ENCODE measurements around the gene SBSN.
"Not testable (repeated sequence)": the region's sequence is repeated elsewhere in the genome, so short reads cannot be mapped to it uniquely, and the experiment has no call there.

Gene SBSN

DNA sequence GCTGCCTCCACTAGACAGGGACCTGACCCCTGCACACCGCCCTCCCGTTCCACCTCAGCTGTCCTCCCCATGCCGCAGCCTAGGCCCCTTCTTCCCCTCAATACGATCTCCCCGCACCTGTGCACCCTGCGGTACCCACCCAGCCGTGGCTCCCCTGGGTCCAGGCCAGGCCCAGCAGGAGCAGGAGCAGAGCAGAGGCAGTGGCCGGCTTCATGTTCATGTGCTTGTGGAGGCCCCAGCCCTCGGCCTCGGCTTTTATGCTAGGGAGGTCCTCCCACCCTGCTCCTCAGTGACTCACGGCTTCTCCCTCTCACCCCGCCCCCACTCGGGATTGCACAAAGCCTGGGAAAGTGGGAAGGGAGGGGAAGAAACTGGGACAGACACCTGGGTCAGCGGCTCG, 26.4 kb downstream of the SBSN start:
- no peak for DNase-seq

DNA sequence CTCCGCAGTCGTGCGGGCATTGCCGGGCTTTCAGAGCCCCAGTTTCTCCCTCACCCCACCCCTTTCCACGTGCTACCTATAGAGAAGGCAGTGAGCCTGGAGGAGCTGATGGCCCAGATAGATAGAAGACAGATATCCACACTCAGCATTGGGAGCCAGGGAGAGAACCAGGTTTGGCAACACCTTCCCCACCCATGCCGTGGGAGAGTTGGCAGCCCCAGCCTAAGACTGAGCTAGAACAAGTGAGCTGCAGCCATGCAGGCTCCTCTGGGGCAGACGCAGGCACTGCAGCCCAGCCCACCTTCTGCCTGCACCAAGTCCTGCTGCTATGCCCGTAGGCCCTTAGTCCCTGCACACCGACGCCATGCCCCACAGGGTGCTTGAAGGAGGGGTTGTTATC, 27.5 kb downstream of the SBSN start:
- DNase-seq, result no peak

DNA sequence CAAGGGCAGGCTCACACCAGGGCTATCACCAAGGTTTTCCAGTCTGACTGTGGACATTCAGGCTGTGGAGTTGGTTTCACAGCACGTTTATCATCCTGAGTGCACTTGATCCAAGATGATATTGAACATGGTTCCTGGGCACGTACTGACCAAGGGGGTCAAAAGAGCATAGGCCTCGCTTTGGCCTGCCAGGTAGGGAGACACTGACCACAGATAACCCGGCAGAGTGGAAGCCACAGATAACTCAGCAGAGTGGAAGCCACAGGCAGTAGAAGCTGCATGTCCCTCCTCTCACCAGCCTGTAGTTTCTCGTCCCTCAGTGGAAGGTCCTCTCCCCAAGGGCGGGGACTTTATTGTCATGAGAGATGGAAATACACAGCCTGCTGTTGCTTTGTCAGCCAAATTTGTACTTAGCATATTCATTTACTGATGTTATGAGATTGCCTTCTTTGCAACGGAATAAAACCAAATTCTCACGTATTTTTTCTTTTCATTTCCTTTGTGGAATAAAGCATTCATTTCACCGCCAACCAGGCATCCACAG, 29.1 kb downstream of the SBSN start:
- DNase-seq, result no peak

DNA sequence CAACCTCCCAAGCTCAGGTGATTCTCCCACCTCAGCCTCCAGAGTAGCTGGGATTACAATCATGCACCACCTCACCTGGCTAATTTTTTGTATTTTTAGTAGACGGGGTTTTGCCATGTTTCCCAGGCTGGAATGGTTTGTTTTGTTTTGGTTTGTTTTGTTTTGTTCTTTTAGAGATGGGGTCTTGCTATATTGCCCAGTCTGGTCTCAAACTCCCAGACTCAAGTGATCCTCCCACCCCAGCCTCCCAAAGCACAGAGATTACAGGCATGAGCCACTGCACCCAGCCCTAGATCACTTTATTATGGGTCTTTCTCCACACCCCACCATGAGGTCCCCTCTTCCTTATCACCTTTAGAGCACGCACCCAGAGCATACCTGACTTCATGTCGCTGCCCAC, 29.9 kb downstream of the SBSN start:
- no peak for DNase-seq

DNA sequence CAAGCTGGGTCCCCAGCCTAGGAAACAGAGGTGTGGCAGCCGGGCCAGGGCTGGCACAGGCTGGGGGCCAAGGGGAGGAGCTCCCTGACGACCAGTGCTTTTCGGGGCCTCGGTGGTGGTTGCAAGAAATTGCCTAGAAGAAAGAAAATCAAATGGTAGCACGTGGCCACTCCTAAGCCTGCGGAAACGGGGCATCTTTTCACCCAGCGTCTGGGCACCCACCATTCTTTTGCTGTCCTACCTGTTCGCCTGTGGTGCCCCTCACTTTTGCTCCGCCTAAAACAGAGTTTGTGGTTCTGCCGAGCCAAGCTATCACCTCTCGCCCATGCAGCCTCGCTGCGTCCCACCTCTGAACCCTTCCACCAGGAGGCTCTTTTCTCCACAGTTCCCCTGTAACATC, 30.7 kb downstream of the SBSN start:
- no peak for DNase-seq

DNA sequence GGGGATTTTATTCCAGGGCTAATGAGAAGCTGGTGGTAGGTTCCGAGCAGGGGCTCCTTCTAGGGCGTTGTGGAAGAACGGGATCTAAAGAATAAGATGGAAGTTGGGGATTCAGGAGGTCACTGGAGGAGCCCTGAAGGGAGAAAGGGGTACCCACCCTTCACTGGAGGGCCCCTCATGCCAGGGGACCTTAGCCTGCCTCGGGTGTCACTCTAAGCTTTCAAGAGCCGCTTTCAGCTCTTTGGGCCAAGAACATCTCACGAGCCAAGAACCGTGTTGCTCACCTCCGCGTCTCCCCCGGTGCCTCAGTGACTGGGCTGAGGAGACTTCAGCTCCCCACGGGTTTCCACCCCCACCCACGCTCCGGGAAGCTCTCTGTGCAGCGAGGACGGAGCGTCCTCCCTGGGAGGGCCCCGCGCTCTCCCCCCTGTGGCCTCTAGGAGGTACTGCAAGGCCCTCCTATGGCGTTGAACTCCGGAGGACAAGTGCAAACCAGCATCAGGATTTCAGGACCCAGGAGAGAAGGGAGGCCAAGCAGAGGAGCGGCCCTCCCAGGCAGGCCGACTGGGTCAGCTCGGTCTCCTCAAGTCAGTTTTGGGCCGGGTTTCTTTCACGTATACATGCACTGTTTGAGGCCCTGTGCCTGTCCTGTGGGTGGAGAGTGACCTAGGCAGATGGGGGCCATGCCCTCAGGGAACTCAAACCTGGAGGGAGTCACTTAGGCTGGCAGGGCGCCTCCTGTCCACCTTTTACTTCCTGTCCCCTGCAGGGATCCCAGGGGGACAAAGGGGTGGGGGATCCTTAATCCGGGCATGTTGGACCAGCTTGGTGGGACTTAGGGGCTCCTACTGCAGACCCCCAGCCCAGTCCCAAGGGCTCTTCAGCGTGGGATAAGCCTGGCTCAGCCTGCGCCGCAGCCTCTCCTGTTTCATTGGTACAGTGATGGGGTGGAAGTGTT, 32.7 kb downstream of the SBSN start:
- DNase-seq, result peak; percentile 51

DNA sequence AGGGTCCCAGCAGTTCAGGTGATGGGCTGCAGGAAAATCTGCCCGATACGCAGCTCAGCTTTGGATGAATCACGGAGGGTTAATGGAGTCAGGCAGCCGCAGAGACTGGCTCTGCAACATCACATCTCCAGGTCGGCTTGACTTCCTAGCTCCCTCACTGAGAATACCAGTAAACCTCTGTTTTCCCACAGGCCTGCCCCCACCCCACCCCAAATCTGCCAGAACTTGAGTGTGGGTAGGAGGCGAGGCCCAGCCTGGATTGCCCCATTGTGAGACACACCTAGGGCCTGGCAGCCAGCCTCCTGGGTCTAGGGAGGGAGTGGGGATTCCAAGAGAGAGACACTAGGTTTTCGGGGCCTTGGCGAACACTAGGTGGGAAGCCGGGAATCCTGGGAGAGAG, 34.1 kb downstream of the SBSN start:
- no peak for DNase-seq

DNA sequence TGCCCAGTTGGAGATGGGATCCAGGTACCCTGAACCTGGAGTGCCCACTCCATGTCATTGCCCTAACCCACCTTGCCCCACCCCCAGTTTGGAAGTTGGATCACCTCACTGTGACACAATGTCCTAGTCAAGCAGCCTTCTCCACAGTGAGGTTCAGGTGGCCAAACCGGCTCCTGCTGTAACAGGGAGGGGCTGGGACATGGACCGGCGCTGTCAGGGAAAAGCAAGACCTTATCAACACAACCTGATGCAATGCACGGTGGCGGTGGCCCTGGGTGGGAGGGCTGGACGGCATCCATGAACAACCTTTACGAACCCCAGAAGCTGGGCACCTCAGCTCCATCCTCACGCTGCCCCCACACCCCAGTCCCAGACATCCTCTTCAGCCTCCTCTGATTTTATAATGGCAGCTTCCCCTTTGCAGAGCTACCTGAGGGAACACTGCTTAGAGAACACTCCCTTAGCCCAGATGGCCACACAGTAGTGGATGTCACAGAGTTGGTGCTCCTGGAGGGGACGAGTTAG, 36.2 kb downstream of the SBSN start:
- no peak for DNase-seq

DNA sequence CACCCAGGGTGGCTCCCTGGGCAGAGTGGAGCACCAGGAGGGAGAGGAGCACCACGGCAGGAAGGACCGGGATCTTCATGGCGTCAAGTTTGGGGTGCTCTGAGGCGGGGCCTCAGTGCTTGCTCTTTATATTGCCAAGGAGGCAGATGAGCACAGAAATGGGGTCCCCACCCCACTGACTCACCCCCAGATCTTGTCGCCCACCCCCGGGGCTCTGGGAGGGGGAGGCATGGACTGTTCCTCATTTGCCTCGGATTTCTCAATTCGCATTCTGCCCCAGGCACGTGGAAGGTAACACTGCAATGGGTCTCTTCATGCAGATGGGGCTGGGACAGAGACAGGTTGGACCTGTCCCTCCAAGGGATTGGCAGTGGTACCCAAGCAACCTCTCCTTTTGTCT, 37.7 kb downstream of the SBSN start, which contains the start of gene KRTDAP:
KRTDAP (minus strand) TSS at position 101 of the 400 bp plus-strand sequence; CDS start at position 79, 22 bp downstream.
- DNase-seq, result no peak

DNA sequence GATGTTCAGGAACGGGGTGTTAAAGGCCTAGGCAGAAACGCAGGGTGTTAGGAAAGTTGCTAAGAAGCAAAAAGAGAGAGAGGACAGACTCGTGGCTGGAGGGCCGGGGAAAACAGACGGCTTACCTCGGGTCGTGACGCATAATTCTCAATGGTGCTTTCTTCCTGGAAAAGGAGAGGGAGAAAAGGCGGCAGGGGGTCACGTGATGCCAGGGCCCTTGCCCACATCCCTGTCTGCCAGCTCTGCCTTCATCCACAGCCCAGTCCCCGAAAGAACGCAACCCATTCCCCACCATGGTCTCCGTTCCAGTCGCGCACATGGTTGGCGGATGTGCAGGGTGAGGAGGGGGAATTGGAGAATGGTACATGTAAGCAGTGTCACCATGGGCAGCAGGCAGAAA, 39.4 kb downstream of the SBSN start:
- DNase-seq, result no peak

DNA sequence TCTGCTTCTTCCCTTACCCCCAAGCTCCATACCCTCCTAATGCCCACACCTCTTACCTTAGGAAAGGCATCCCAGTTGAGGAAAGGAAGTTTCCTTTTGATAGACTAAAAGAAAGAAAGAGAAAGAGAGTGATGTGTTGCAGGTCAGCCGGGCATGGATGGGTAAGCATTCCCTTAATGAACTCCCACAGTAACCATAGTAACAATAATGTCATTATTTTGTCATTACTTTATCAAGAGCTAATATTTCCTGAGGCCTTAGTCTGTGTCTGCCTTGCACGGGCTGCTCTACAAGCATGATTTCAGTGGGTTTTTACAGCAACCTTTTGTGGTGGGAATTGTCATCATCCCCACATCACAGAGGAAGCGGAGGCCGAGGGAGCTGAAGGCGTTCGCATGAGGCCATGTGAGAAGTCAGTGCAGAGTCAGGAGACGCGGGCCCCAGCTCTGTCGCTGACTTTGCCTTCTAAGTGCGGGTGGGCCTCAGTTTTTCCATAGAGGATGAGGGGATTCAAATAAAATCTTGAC, 40.4 kb downstream of the SBSN start:
- DNase-seq, result no peak

DNA sequence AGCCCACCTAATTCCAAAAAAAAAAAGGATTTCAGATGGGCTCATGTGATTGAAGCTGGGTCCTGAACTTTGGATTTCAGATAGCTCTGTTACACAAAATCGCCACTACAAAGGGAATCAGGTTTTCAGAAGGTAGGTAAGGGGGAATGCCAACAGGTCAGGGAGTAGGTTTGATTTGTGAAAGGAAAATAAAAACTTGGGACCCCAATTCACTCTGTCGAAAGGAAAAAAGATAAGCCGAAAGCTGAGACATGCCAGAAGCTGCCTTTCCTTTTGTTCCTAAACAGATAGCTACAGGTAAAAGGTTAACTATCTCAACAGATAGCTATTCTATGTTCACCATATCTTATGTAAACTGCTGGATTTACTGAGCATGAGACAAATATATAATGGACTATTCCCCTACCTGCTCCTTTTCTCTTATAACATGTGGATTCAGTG, 41.8 kb downstream of the SBSN start:
- no peak for DNase-seq

DNA sequence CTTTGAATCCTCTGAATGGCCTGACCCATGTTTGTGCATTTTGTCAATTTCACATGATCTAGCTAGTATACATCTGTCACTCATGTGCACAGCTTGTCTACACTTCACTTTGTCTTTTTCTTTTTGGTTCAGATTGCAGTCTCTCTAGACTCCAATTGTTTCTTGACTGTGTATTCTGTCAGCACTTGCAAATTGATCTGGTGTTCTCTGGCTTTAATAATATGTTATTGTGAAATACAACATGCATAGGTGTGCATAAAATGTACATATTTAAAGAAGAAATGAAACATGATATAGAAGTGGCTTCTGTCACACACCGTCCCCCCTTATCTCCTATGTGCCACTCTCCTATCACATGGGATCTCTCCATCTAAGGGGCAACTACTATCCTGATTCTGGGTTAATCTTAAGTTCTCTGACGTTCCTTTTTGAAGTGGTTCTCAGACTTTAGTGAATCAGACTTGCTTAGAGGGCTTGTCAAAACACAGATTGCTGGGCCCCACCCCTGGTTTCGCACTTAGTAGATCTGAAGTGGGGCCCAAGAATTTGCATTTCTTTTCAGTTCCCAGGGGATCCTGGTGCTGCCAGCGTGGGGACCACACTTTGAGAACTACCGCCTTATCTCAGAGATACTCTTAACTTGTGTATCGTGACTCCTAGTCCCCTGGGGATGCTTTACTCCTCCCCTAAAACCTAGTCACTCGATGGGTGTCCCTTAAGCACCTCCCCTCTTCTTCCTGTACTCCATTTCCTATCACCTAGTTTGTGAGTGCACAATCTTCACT, 43.7 kb downstream of the SBSN start:
- no peak for DNase-seq

DNA sequence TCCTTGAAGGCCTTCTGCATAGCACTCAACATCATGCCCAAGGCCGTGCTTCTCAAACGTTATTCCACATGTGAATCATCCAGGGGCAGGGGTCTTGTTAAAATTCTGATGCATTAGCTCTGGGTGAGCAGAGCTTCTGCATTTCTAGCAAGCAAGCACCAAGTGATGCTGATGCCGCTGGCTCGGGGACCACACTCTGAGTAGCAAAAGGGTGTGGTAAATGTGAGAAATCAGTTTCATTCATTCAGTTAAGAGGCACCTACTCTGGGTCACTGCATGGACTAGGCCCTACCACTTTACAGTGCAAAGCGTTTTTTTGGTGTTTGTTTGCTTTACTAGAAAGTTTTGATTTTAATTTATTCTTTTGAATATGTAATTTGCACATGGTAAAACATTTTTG, 45.0 kb downstream of the SBSN start:
- no peak for DNase-seq

DNA sequence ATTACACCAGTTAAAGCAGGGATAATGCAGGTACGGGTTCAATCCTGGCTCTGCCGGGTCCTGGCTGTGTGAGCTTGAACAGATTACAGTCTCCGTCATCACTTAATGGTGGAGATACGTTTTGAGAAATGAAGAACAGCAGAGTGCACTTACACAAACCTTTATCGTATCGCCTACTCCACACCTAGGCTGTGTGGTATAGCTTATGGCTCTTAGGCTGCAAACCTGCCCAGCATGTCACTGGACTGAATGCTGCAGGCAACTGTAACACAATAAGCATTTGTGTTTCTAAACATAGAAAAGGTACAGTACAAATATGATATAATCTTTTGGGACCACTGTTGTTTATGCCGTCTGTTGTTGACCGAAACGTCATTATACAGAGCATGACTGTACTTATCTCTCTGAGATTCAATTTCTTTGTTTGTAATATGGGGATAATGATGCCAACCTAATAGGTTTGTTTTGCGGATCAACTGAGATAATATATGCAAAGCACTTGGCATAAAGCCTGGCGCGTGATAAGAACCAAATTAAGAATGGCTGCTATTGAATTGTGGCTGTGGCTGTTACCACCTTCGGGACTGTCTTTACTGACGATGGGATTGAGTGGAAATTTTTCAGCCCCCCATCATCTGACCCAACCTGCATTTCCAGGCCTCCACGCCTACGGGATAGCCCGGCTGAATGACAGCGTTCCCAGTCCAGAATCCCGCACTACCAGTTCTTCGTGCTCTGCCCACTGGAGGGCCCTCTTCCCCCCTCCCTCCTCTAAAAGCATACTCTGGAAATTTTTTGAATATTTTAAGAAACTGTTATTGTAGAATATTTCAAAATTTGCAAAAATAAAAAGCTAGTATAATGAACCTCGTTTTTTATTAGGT, 49.1 kb downstream of the SBSN start:
- no peak for DNase-seq

DNA sequence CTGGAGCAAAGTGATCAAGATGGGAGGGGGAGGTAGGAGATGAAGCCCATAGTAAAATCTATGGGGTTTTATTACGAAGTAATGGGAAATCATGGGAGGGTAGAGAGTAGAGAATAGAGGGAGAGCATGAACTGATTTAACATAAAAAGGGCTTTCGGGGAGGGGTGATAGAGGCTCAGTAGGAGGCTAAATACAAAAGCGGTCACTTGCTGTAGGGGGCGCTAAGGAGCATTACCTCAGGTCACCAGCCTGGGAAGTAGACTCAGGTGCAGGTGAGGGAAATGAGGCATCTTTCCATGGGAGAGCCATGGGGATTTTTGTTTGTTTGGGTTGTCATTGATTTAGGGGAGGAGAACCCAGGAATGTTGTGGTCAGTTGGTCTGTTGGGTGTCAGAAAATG, 52.0 kb downstream of the SBSN start:
- DNase-seq, result no peak

DNA sequence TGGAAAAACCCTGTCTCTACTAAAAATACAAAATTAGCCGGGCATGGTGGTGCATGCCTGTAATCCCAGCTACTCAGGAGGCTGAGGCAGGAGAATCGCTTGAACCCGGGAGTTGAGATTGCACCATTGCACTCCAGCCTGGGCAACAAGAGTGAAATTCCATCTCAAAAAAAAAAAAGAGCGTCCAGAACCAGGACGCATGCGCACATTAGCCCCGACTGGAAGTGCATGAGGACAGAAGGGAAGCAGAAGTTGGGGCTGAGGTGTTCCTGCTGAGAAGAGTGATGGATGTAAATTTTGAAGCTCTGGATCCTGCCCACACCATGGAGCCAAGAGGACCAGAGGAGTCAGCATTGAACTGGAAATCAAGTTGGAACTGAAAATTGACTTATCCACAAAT, 53.5 kb downstream of the SBSN start:
- not testable (repeated sequence) for DNase-seq

DNA sequence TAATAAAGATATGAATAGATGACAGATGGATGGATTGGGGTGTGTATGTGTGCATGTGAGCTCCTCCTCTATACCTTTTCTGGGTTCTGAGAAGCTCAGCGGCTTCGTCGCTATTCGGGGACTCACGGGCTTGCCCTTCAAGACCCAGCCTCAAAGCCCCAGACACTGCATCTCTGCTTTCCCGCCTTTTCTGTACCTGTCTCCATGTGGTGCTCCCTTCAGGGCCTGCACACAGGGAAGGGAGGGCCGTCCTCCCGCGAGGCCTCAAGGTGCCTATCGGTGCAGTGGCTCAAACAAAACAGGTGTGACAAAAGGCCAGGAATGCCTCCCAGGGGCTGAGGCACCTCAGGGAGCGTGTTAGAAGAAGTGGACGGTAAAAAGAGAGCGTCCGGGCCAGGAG, 54.0 kb downstream of the SBSN start:
- DNase-seq, result no peak
